HepG2 (cell line): ENCODE data around the gene GTF2F2. TPM values are rescaled to one million over a fixed set of nuclear protein-coding genes. Genes with fewer than 3 reads are reported as not detected.

Experiments used
- ATAC-seq: fragments of 200-7000 bp; cut with Tn5 transposase; 3 replicates; pipeline ENCODE4 v1.9.1; 2020; ENCODE audit warnings: mild to moderate bottlenecking, moderate library complexity
- BruUV-seq: library from RNA; stranded (reverse); fragments of 400-500 nt; replicated peaks from 2 replicates; lab custom pipeline; 2021; lab: Mats Ljungman, UMichigan
- CTCF ChIA-PET: fragments of 300-600 bp; formaldehyde crosslinking; extraction: SDS; loops from one replicate; lab custom pipeline; 2021; ENCODE audit warnings: low total read pairs, inconsistent platforms, low intra/inter-chr PET ratio; lab: Yijun Ruan, JAX
- POLR2A ChIA-PET: fragments of 350-600 bp; sonication (Branson Sonifier 250); formaldehyde crosslinking; loops from one replicate; lab custom pipeline; 2020; ENCODE audit warnings: antibody characterized with exemption, inconsistent platforms; lab: Yijun Ruan, JAX
- DNase-seq: peaks from one replicate; pipeline ENCODE4 v3.0.0-alpha.2; 2015; ENCODE audit warnings: low spot score
- FAIRE-seq: peaks from 3 replicates; lab custom pipeline; 2011; peaks lifted over from hg19 to GRCh38; lab: Jason Lieb, UNC
- H2AFZ ChIP-seq: one replicate; pipeline ENCODE4 v1.6.1; 2011; ENCODE audit warnings: low read length, inconsistent platforms
- H3K27ac ChIP-seq: fragments of 300-600 bp; 3 replicates; pipeline ENCODE4 v1.8.0; 2011; ENCODE audit warnings: mixed run types, mild to moderate bottlenecking, mixed read lengths, low read length, inconsistent platforms; ENCODE audit not compliant: insufficient read depth; ENCODE audit errors: extremely low read length
- H3K27me3 ChIP-seq, 2 experiments: fragments of 200-600 bp in 1 of 2; 2 replicates in 1 of 2; 3 replicates in 1 of 2; pipeline versions ENCODE4 v1.6.0 to v1.8.0; 2011; ENCODE audit warnings: low read length in 2 of 2, mild to moderate bottlenecking in 2 of 2, moderate library complexity in 2 of 2, inconsistent platforms in 1 of 2; ENCODE audit not compliant: insufficient read depth in 2 of 2, control insufficient read depth in 1 of 2
- H3K36me3 ChIP-seq, 2 experiments: fragments of 200-600 bp in 1 of 2; replicated peaks in 1 of 2; 2 replicates in 1 of 2; 3 replicates in 1 of 2; pipeline versions ENCODE4 v1.5.1 to v1.8.0; 2011; ENCODE audit warnings: low read length in 2 of 2, inconsistent platforms in 1 of 2; ENCODE audit not compliant: insufficient read depth in 2 of 2, control insufficient read depth in 1 of 2
- H3K4me1 ChIP-seq: 2 replicates; pipeline ENCODE4 v1.5.1; 2012; ENCODE audit warnings: low read length, inconsistent platforms; ENCODE audit not compliant: insufficient read depth
- H3K4me2 ChIP-seq: 2 replicates; pipeline ENCODE4 v1.6.0; 2011; ENCODE audit warnings: low read depth, low read length, inconsistent platforms
- H3K4me3 ChIP-seq, 3 experiments: fragments of 200-600 bp in 1 of 3; sonication (generic), shearing (Covaris generic) in 1 of 3; replicated peaks in 1 of 3; 2 replicates each; pipeline ENCODE4 v1.5.1; 2011 to 2016; ENCODE audit warnings: low read length in 3 of 3, inconsistent platforms in 2 of 3, low read depth in 2 of 3, mild to moderate bottlenecking in 2 of 3, control low read depth in 1 of 3, mixed read lengths in 1 of 3; ENCODE audit not compliant: insufficient read depth in 1 of 3
- H3K79me2 ChIP-seq: one replicate; pipeline ENCODE4 v1.6.1; 2011; ENCODE audit warnings: low read length, inconsistent platforms; ENCODE audit not compliant: insufficient read depth
- H3K9ac ChIP-seq: 2 replicates; pipeline ENCODE4 v1.6.0; 2011; ENCODE audit warnings: mild to moderate bottlenecking, low read depth, low read length, inconsistent platforms; ENCODE audit not compliant: insufficient read depth
- H3K9me3 ChIP-seq: 2 replicates; pipeline ENCODE4 v1.5.1; 2012; ENCODE audit warnings: mild to moderate bottlenecking, low read length
- H4K20me1 ChIP-seq: 2 replicates; pipeline ENCODE4 v1.6.0; 2011; ENCODE audit warnings: inconsistent platforms, mild to moderate bottlenecking, low read length, moderate library complexity; ENCODE audit not compliant: insufficient read depth
- AHR ChIP-seq: IDR thresholded peaks from 2 replicates; pipeline ENCODE4 v1.6.1; 2018; ENCODE audit warnings: missing genetic modification reagents, missing compliant biosample characterization
- CBFB ChIP-seq: sonication (generic); formaldehyde crosslinking; IDR thresholded peaks from 2 replicates; pipeline ENCODE4 v1.4.0; 2020; ENCODE audit warnings: missing genetic modification reagents
- ELF1 ChIP-seq: sonication (generic); formaldehyde crosslinking; IDR thresholded peaks from 2 replicates; pipeline ENCODE4 v1.4.0; 2020; ENCODE audit warnings: missing genetic modification reagents
- HMGXB4 ChIP-seq, 2 experiments: sonication (generic) in 1 of 2; formaldehyde crosslinking in 1 of 2; IDR thresholded peaks; 2 replicates each; pipeline versions ENCODE4 v1.4.0 to v1.6.1; 2018 to 2020; ENCODE audit warnings: missing genetic modification reagents in 2 of 2, borderline replicate concordance in 1 of 2, low read depth in 1 of 2, mild to moderate bottlenecking in 1 of 2, missing biosample characterization in 1 of 2
- KDM2A ChIP-seq: sonication (generic); formaldehyde crosslinking; IDR thresholded peaks from 2 replicates; pipeline ENCODE4 v1.4.0; 2020; ENCODE audit warnings: low read depth, missing genetic modification reagents, borderline replicate concordance
- MBNL3 ChIP-seq: fragments of 250-450 bp; sonication (Bioruptor Pico); conservative IDR thresholded peaks from 2 replicates; pipeline ENCODE4 v1.8.0; 2022; ENCODE audit warnings: mild to moderate bottlenecking, inconsistent platforms
- MXI1 ChIP-seq: IDR thresholded peaks from 3 replicates; pipeline ENCODE4 v1.6.1; 2012; ENCODE audit warnings: low read depth, low read length, inconsistent platforms, borderline replicate concordance
- NR0B2 ChIP-seq: sonication (generic); formaldehyde crosslinking; IDR thresholded peaks from 2 replicates; pipeline ENCODE4 v1.4.0; 2020; ENCODE audit warnings: mild to moderate bottlenecking, missing genetic modification reagents
- POGZ ChIP-seq: sonication (generic); formaldehyde crosslinking; IDR thresholded peaks from 2 replicates; pipeline ENCODE4 v1.4.0; 2020; ENCODE audit warnings: mild to moderate bottlenecking, missing genetic modification reagents
- RAD21 ChIP-seq: fragments of 450-650 bp; formaldehyde crosslinking; IDR thresholded peaks from 2 replicates; pipeline ENCODE4 v1.5.0; 2020; ENCODE audit warnings: mild to moderate bottlenecking
- RBM22 ChIP-seq: fragments of 200-400 bp; formaldehyde crosslinking; optimal IDR thresholded peaks from 2 replicates; pipeline ENCODE3; 2017; ENCODE audit warnings: mild to moderate bottlenecking, low read length, moderate library complexity
- SALL1 ChIP-seq: sonication (generic); formaldehyde crosslinking; IDR thresholded peaks from 2 replicates; pipeline ENCODE4 v1.8.0; 2022; ENCODE audit warnings: mild to moderate bottlenecking, missing genetic modification reagents
- SMC3 ChIP-seq: IDR thresholded peaks from 2 replicates; pipeline ENCODE4 v1.6.1; 2011; ENCODE audit warnings: low read length, improper control_type of control experiment
- STAG1 ChIP-seq: sonication (generic); formaldehyde crosslinking; IDR thresholded peaks from 2 replicates; pipeline ENCODE4 v1.4.0; 2020; ENCODE audit warnings: missing genetic modification reagents
- TGIF2 ChIP-seq: IDR thresholded peaks from 2 replicates; pipeline ENCODE4 v1.6.1; 2016; ENCODE audit warnings: control low read depth, missing compliant biosample characterization
- THAP11 ChIP-seq: IDR thresholded peaks from 2 replicates; pipeline ENCODE4 v1.6.1; 2016; ENCODE audit warnings: missing biosample characterization, missing genetic modification reagents
- WGBS: methylation state at CpG from one replicate; pipeline ENCODE4 v1.1.6; 2017; ENCODE audit warnings: low lambda C conversion rate; 5-methylcytosine and 5-hydroxymethylcytosine counted together
- in situ Hi-C: cut with HindIII; loops from 2 replicates; pipeline ENCODE4 v1.10.0; 2017; ENCODE audit warnings: low pct_unique_long_range_greater_than_20kb; ENCODE audit not compliant: extremely low pct_ligation_motif_present
- intact Hi-C: fragments of 100-400 bp; cut with micrococcal nuclease; formaldehyde crosslinking; loops from one replicate; pipeline ENCODE4 v1.10.0; 2022; ENCODE audit not compliant: unreplicated experiment
- polyA plus RNA-seq, 8 experiments: library from polyadenylated mRNA; depleted of rRNA in 3 of 8; stranded (reverse) in 7 of 8; unstranded in 1 of 8; fragments of >200 nt; fragmentation: Illumina TruSeq in 4 of 8; extraction: Trizol in 4 of 8; gene quantifications; 2 replicates each; pipeline versions ENCODE4 v1.2.1 to v1.2.3, GENCODE V29; 2011 to 2016; ENCODE audit warnings: low read depth in 4 of 8, missing spikeins in 1 of 8, mixed read lengths in 1 of 8; ENCODE audit not compliant: insufficient read depth in 1 of 8
- total RNA-seq, 5 experiments: library from RNA; depleted of rRNA; stranded (reverse); fragments of >200 nt; fragmentation: Illumina TruSeq; extraction: Trizol; gene quantifications; 2 replicates each; pipeline ENCODE4 v1.2.3, GENCODE V29; 2016; ENCODE audit warnings: low read depth in 1 of 5
- TF ChIP-seq, protein P1 (sequence below): sonication (generic); formaldehyde crosslinking; IDR thresholded peaks from 2 replicates; pipeline ENCODE4 v1.5.0; 2020; ENCODE audit warnings: missing genetic modification reagents, mild to moderate bottlenecking, borderline replicate concordance
- TF ChIP-seq, protein P2 (sequence below): IDR thresholded peaks from 2 replicates; pipeline ENCODE4 v1.6.1; 2016; ENCODE audit warnings: missing compliant biosample characterization, missing genetic modification reagents, borderline replicate concordance
- TF ChIP-seq, protein P3 (sequence below): sonication (generic); formaldehyde crosslinking; IDR thresholded peaks from 2 replicates; pipeline ENCODE4 v1.8.1; 2023; ENCODE audit warnings: missing genetic modification reagents, mild to moderate bottlenecking, borderline replicate concordance

Gene GTF2F2
- total and polyA plus RNA-seq, 2 of the 13 experiments (the other 11 are each of a cell fraction or from before 2014, with no cell fraction given) = 10.6 to 32.8 TPM

DNA sequence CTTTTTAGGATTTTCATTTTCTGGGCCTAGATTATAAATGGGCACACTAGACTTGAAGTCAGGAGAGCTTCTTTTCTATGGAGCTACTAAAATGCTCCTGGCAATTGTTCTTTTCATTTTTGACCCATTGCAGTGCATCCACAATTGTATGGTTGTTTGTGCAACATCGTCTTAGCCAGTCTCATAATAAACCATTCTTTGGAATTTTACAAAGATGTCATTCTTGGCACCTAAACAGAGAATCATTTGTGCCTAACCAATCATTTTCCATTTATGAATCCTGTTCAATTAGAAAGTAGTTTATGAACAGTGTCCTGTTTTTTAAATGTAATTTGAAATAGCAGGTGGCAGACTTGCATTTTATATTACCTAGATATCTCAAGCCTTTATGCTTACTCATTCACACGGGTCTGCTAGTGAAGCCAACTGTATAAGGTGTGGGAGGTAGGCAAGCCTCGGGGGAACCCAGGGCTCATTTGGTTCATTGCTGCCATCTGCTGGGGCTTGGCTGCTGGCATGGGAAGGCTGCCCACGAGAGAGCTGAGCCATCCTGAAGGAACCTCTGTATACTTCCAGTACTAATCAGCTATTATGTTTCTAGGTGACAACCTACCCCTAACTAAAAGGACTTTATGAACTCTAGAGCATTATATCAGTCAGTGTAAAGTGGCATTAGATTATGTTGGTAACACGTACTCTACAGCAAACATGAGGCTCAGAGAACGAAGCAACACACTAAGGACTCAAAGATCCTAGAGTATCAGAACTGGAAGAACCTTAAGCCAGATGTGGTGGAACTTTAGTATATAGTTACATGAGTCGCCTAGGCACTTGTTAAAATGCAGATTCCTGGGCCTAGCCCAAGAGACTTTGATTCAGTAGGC, 160.7 kb downstream of the GTF2F2 start:
- no peaks in the 10 kb centered on the region for H3K9me3 ChIP-seq
- intact Hi-C loops (loop anchor here (1.0 kb wide), 3 partner anchors 28 to 234 kb away; partner anchors contain the start of gene GTF2F2), in situ Hi-C loops (loop anchor here (5.0 kb wide), 1 partner anchor 234 kb away; no protein-coding TSS in a partner anchor)
- BruUV-seq = no TSS peak
- no peak overlapping the region for H3K4me2 ChIP-seq
- WGBS = 52% methylated on average over 7 of the region's 7 CpGs
- no peaks in the 10 kb centered on the region for H4K20me1 ChIP-seq
- no peak overlapping the region for H3K9ac ChIP-seq
- no peaks in the 10 kb centered on the region for H3K27me3 ChIP-seq
- no peak overlapping the region for H3K4me3 ChIP-seq
- no peaks in the 10 kb centered on the region for H3K4me1 ChIP-seq
- no peaks in the 10 kb centered on the region for H3K79me2 ChIP-seq
- peak; percentile 99 for ATAC-seq
- ChIA-PET CTCF (interaction anchor here (2.3 kb wide), 1 partner anchor 233 kb away, joined by 50 read pairs; no protein-coding TSS in a partner anchor), POLR2A (interaction anchor here (0.8 kb wide), 1 partner anchor 234 kb away, joined by 4 read pairs; no protein-coding TSS in a partner anchor)
- no peak overlapping the region for H2AFZ ChIP-seq
- FAIRE-seq = peak; percentile 67
- peak; percentile 47 for DNase-seq
- H3K27ac ChIP-seq = no peak overlapping the region
- peaks cover 4 to 12% of the 10 kb centered on the region in 2 experiments; a peak in 4 of 5 replicates for H3K36me3 ChIP-seq
- TF ChIP-seq TGIF2 (CRISPR knock-in tag) (no peak), ELF1 (CRISPR knock-in tag) (no peak), RBM22 (no peak), MXI1 (0 out of 3 replicates have a peak, but pooled peaks have one; percentile 11), THAP11 (0 out of 2 replicates have a peak, but pooled peaks have one; percentile 25), NR0B2 (no peak), HMGXB4 (CRISPR knock-in tag; IDR thresholded peaks at IDR 0.05; ENCODE audit: borderline replicate concordance in 1 of 2, low read depth in 1 of 2) (peak in 1 of 2 experiments; percentile 36; a peak in 1 of 4 replicates), MBNL3 (CRISPR knock-in tag) (no peak), SMC3 (peak; percentile 85), RAD21 (peak; percentile 85), POGZ (CRISPR knock-in tag) (no peak), CBFB (CRISPR knock-in tag) (no peak), STAG1 (CRISPR knock-in tag) (peak; percentile 94), AHR (CRISPR knock-in tag) (no peak), KDM2A (CRISPR knock-in tag) (0 out of 2 replicates have a peak, but pooled peaks have one; percentile 35), SALL1 (CRISPR knock-in tag) (peak; percentile 22; the same call in 1 of the 2 replicates)
- TF ChIP-seq, protein P1, sequence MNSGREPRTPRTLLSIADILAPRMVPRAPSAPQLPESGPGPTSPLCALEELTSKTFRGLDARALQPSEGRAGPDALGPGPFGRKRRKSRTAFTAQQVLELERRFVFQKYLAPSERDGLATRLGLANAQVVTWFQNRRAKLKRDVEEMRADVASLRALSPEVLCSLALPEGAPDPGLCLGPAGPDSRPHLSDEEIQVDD (CRISPR knock-in tag) = no peak
- TF ChIP-seq, protein P2, sequence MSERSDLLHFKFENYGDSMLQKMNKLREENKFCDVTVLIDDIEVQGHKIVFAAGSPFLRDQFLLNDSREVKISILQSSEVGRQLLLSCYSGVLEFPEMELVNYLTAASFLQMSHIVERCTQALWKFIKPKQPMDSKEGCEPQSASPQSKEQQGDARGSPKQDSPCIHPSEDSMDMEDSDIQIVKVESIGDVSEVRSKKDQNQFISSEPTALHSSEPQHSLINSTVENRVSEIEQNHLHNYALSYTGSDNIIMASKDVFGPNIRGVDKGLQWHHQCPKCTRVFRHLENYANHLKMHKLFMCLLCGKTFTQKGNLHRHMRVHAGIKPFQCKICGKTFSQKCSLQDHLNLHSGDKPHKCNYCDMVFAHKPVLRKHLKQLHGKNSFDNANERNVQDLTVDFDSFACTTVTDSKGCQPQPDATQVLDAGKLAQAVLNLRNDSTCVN (CRISPR knock-in tag) = no peak
- TF ChIP-seq, protein P3, sequence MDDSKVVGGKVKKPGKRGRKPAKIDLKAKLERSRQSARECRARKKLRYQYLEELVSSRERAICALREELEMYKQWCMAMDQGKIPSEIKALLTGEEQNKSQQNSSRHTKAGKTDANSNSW = no peak
